Measurements from ENCODE around the gene TMEM243.

The TMEM243 gene

DNA sequence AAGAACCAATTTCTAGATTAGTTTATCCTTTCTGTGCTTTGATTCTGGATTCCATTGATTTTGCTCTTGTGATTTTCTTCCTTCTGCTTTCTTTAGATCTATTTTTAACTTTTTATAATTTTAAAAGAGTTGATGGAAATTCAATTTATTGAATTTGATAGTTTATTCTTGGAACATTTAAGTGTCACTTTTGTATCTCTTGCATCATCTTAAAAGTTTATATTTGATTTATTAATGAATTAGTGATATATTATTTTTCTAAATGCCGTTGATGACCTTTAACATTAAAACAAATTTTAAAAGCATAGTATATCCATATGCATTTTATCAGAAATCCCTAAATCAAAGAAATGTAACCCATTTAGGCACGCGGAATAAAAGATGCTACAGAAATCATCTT, 40.4 kb downstream of the TMEM243 start:
- H3K4me3 ChIP-seq (replicated peaks; ENCODE audit: low read depth, low read length) = no peak overlapping the region
- H3K27me3 ChIP-seq (replicated peaks; ENCODE audit: control insufficient read depth, insufficient read depth, low read length) = no peaks in the 10 kb centered on the region
- H3K36me3 ChIP-seq (ENCODE audit: control insufficient read depth, insufficient read depth, low read length) = peaks cover 7% of the 10 kb centered on the region
- DNase-seq (ENCODE audit: extremely low read depth, insufficient read length) = no peak
- TF ChIP-seq, protein P1, sequence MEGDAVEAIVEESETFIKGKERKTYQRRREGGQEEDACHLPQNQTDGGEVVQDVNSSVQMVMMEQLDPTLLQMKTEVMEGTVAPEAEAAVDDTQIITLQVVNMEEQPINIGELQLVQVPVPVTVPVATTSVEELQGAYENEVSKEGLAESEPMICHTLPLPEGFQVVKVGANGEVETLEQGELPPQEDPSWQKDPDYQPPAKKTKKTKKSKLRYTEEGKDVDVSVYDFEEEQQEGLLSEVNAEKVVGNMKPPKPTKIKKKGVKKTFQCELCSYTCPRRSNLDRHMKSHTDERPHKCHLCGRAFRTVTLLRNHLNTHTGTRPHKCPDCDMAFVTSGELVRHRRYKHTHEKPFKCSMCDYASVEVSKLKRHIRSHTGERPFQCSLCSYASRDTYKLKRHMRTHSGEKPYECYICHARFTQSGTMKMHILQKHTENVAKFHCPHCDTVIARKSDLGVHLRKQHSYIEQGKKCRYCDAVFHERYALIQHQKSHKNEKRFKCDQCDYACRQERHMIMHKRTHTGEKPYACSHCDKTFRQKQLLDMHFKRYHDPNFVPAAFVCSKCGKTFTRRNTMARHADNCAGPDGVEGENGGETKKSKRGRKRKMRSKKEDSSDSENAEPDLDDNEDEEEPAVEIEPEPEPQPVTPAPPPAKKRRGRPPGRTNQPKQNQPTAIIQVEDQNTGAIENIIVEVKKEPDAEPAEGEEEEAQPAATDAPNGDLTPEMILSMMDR (IDR thresholded peaks at IDR 0.05; ENCODE audit: insufficient read depth, low read length, poor library complexity, severe bottlenecking) = no peak

DNA sequence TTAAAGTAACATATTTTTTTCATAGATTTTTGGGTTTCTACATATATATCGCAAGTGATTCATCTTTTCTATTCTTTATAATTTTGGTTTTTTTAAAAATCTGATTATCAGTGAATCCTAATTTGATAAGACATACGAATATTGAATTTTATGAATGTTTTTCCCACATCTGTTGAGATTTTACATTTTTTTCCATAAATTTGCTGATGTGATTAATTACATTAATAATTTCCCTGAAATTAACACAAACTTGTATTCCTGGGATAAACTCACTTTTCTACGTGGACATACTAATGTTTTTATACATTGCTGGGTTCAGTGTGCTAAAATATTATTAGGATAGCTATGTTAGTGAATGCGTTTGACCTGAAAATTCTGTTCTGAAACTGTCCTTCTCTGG, 41.2 kb downstream of the TMEM243 start:
- TF ChIP-seq, protein P1 (IDR thresholded peaks at IDR 0.05; ENCODE audit: insufficient read depth, low read length, poor library complexity, severe bottlenecking) = no peak
- Histone ChIP-seq H3K36me3 (ENCODE audit: control insufficient read depth, insufficient read depth, low read length) (peaks cover 8% of the 10 kb centered on the region), H3K4me3 (replicated peaks; ENCODE audit: low read depth, low read length) (no peak overlapping the region), H3K27me3 (replicated peaks; ENCODE audit: control insufficient read depth, insufficient read depth, low read length) (no peaks in the 10 kb centered on the region)
- DNase-seq (ENCODE audit: extremely low read depth, insufficient read length) = no peak

DNA sequence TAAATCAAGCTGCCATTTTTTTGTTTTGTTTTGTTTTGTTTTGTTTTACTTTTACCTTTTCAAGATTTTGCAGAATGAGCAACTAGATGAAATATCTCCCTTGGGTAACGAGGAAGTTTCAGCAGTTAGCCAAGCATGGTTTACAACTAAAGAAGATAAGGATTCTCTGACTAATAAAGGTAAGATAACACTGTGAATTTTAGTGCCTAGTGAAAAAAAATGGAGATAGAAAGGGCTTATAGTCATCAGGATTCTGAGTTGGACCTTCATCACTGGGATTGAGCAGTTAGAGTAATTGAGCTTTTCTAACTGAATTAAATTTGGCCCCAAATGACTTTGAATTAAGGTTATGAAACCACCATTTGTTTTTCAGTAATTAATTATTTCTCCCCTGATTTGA, 46.1 kb downstream of the TMEM243 start:
- Histone ChIP-seq H3K27me3 (replicated peaks; ENCODE audit: control insufficient read depth, insufficient read depth, low read length) (no peaks in the 10 kb centered on the region), H3K36me3 (ENCODE audit: control insufficient read depth, insufficient read depth, low read length) (peaks cover 12% of the 10 kb centered on the region), H3K4me3 (replicated peaks; ENCODE audit: low read depth, low read length) (no peak overlapping the region)
- DNase-seq (ENCODE audit: extremely low read depth, insufficient read length) = no peak
- TF ChIP-seq, protein P1 (IDR thresholded peaks at IDR 0.05; ENCODE audit: insufficient read depth, low read length, poor library complexity, severe bottlenecking) = no peak

DNA sequence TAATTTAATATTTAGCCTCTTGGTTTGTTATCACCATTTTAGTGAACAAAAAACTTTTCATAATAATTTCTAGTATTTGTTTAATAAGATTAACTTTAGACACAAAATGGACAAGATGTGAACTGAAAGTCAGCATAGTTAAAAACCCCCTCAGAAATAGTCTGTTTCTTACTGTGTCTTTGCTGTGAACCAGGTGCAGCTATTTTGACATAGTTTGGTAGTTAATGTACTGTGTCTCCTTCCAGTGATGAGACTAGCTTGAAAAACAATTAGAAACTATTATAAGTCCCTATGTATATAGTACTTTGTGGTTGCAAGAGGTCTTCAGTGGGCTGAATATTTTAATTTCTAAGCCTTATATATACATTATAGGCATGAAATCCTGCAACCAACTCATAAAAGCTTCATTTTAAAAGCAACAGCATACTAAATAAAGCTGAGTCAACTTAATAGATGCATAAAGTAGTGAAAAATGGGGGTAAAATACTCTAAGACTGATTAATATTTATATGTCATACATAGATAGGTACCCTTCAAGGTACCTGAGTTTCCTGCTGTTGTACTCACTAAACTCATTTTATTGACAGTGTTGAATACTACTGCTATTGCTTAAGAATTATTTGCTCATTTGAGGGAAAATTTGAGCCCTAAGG, 48.1 kb downstream of the TMEM243 start:
- Histone ChIP-seq H3K36me3 (ENCODE audit: control insufficient read depth, insufficient read depth, low read length) (peaks cover 20% of the 10 kb centered on the region), H3K4me3 (replicated peaks; ENCODE audit: low read depth, low read length) (no peak overlapping the region), H3K27me3 (replicated peaks; ENCODE audit: control insufficient read depth, insufficient read depth, low read length) (no peaks in the 10 kb centered on the region)
- DNase-seq (ENCODE audit: extremely low read depth, insufficient read length) = no peak
- TF ChIP-seq, protein P1 (IDR thresholded peaks at IDR 0.05; ENCODE audit: insufficient read depth, low read length, poor library complexity, severe bottlenecking) = no peak

DNA sequence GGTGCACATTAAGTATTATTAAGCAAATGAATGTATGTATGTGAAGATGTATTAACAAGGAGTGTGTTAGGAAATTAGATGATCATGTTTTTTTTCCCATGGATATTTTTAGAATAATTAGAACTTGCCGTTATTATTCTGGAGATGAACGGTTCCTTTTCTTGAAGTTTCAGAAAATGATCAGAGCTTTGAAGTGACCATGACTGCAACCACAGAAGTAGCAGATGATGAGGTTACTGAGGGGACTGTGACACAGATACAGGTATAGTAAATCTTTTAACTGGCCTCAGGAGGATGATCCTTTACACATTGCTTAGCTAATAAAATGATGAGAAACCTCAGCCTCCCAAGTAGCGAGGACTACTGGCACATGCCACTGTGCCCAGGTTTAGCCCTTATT, 48.7 kb downstream of the TMEM243 start:
- Histone ChIP-seq H3K27me3 (replicated peaks; ENCODE audit: control insufficient read depth, insufficient read depth, low read length) (no peaks in the 10 kb centered on the region), H3K36me3 (ENCODE audit: control insufficient read depth, insufficient read depth, low read length) (peaks cover 20% of the 10 kb centered on the region), H3K4me3 (replicated peaks; ENCODE audit: low read depth, low read length) (no peak overlapping the region)
- no peak for DNase-seq (ENCODE audit: extremely low read depth, insufficient read length)
- TF ChIP-seq, protein P1 (IDR thresholded peaks at IDR 0.05; ENCODE audit: insufficient read depth, low read length, poor library complexity, severe bottlenecking) = no peak

DNA sequence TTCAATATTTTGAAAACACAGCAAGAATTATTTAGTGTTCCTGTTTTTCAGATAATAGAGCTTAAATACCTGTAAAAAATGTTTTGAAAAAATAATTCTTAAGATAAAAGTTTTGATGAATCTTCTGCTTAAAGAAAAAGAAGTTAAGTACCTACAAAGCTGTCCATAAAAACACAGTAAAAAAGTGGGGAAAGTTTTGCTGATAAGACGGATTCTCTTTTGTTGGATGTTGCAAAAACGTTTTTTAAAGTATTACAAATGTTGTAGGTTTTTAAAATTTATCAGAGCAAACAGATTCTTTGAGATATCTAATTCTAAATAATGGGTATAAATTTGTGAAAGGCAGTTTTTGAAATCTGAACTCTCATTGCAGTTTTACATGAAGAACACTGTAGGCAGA, 55.1 kb downstream of the TMEM243 start:
- TF ChIP-seq, protein P1 (IDR thresholded peaks at IDR 0.05; ENCODE audit: insufficient read depth, low read length, poor library complexity, severe bottlenecking) = no peak
- Histone ChIP-seq H3K36me3 (ENCODE audit: control insufficient read depth, insufficient read depth, low read length) (peaks cover 12% of the 10 kb centered on the region), H3K4me3 (replicated peaks; ENCODE audit: low read depth, low read length) (no peak overlapping the region)

More for the DNA sequence above, 55.1 kb downstream of the TMEM243 start:
- no peak for DNase-seq (ENCODE audit: extremely low read depth, insufficient read length)
- no peaks in the 10 kb centered on the region for H3K27me3 ChIP-seq (replicated peaks; ENCODE audit: control insufficient read depth, insufficient read depth, low read length)

Data from GM06990 (cell line).